ENCODE results near the gene CLEC11A.
"Not testable (repeated sequence)": the region's sequence is repeated elsewhere in the genome, so short reads cannot be mapped to it uniquely, and the experiment has no call there.

CLEC11A gene

DNA sequence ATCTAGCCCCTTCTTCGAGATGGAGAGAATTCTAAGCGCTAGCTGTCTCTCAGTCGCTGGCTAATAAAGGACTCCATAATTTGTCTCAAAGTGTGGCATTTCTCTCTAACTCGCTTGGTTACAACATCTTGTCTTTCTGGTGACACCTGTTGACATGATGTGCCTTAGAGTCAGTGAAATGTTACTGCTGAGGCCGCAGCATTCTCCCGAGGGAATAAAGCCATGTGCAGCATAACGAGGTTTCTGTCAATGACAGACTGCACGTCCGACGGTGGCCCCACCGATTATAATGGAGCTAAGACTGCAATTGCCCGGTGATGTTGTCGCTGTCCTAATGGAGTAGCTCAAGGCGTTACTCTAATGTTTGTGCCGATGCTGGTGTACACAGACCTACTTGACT, 26.8 kb downstream of the CLEC11A start:
- no peak for DNase-seq (ENCODE audit: low read depth, low spot score)
- H3K4me3 ChIP-seq: no peak overlapping the region
- TF ChIP-seq POLR2AphosphoS5 (IDR thresholded peaks at IDR 0.05; ENCODE audit: borderline replicate concordance, low read depth, low read length): no peak
- TF ChIP-seq EZH2 (IDR thresholded peaks at IDR 0.05): no peak
- TF ChIP-seq FOXP2 (optimal IDR thresholded peaks at IDR 0.05; ENCODE audit: control extremely low read depth, extremely low read length, insufficient read depth): no peak

DNA sequence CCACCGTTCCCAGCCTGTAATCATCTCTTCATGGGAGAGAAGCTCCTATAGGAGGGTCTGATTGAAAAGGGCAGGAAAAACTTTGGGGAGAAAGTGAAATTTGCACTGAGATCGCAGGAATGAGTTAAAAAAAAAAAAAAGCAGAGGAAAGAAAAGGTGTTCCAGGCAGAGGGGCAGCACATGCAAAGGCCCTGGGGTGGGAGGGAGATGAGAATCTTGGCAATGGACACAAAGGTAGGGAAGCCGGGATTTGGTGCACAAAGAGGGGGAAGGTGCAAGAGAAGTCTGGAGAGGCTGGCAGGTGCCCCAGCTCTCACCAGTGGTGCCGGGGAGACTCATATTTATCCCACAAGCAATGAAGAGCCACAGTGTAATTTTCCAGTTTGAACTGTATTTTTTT, 30.7 kb downstream of the CLEC11A start:
- no peak overlapping the region for H3K27ac ChIP-seq
- H3K9me3 ChIP-seq (ENCODE audit: low read depth, low read length): no peaks in the 10 kb centered on the region
- no peak overlapping the region for H3K4me3 ChIP-seq
- no peak overlapping the region for H3K9ac ChIP-seq (ENCODE audit: insufficient read length)
- H3K36me3 ChIP-seq (ENCODE audit: insufficient read depth, low read length): no peaks in the 10 kb centered on the region
- DNase-seq (ENCODE audit: low read depth, low spot score): no peak
- no peak for TF ChIP-seq POLR2AphosphoS5 (IDR thresholded peaks at IDR 0.05; ENCODE audit: borderline replicate concordance, low read depth, low read length)
- TF ChIP-seq EZH2 (IDR thresholded peaks at IDR 0.05): no peak
- no peak for TF ChIP-seq FOXP2 (optimal IDR thresholded peaks at IDR 0.05; ENCODE audit: control extremely low read depth, extremely low read length, insufficient read depth)

More for the DNA sequence above, 26.8 kb downstream of the CLEC11A start:
- Histone ChIP-seq H3K36me3 (ENCODE audit: insufficient read depth, low read length) (no peaks in the 10 kb centered on the region), H3K9ac (ENCODE audit: insufficient read length) (no peak overlapping the region), H3K27ac (no peak overlapping the region), H3K9me3 (ENCODE audit: low read depth, low read length) (no peaks in the 10 kb centered on the region)

DNA sequence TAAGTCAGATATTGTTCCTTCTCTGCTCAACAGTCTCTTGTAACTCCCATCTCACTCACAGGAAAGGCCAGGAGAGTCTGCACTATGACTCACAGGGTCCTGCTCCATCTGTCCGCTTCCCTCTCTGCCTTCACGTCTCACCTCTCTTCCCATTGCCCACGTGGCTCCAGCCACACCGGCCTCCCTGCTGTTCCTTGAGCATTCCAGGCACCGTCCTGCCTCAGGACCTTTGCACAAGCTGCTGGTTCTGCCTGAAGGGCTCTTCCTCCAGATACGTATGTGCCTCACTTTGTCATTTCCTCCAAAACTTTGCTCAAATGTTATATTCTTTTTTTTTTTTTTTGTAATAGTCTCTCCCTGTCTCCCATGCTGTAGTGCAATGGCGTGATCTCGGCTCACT, 33.1 kb downstream of the CLEC11A start:
- not testable (repeated sequence) for DNase-seq (ENCODE audit: low read depth, low spot score); H3K4me3 ChIP-seq

DNA sequence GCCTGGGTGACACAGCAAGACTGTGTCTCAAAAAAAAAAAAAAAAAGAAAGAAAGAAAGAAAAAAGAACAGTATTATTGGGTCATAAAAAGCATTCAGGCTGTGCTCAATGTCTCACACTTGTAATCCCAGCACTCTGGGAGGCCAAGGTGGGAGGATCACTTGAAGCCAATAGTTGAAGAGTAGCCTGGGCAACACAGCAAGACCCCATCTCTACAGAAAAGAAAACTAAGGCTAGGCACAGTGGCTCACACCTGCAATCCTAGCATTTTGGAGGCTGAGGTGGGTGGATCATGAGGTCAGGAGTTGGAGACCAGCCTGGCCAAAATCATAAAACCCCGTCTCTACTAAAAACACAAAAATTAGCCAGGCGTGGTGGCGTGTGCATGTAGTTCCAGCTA, 34.5 kb downstream of the CLEC11A start:
- not testable (repeated sequence) for H3K9me3 ChIP-seq (ENCODE audit: low read depth, low read length); H3K9ac ChIP-seq (ENCODE audit: insufficient read length); H3K36me3 ChIP-seq (ENCODE audit: insufficient read depth, low read length); H3K27ac ChIP-seq; H3K4me3 ChIP-seq; DNase-seq (ENCODE audit: low read depth, low spot score)

More for the DNA sequence above, 33.1 kb downstream of the CLEC11A start:
- H3K36me3 ChIP-seq (ENCODE audit: insufficient read depth, low read length); H3K9me3 ChIP-seq (ENCODE audit: low read depth, low read length); H3K27ac ChIP-seq; H3K9ac ChIP-seq (ENCODE audit: insufficient read length): not testable (repeated sequence)

DNA sequence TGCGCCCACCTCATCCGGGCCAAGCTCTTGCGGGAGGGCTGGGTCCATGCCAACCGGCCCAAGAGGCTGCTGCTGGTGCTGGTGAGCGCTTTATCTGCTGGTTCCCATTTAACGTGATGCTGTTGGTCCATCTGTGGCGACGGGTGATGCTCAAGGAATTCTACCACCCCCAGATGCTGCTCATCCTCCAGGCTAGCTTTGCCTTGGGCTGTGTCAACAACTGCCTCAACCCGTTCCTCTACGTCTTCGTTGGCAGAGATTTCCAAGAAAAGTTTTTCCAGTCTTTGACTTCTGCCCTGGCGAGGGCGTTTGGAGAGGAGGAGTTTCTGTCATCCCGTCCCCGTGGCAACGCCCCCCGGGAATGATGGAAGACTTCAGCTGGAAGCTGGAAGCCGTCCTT, 35.9 kb downstream of the CLEC11A start:
- H3K4me3 ChIP-seq; H3K9ac ChIP-seq (ENCODE audit: insufficient read length); H3K9me3 ChIP-seq (ENCODE audit: low read depth, low read length); DNase-seq (ENCODE audit: low read depth, low spot score); H3K27ac ChIP-seq; H3K36me3 ChIP-seq (ENCODE audit: insufficient read depth, low read length): not testable (repeated sequence)

DNA sequence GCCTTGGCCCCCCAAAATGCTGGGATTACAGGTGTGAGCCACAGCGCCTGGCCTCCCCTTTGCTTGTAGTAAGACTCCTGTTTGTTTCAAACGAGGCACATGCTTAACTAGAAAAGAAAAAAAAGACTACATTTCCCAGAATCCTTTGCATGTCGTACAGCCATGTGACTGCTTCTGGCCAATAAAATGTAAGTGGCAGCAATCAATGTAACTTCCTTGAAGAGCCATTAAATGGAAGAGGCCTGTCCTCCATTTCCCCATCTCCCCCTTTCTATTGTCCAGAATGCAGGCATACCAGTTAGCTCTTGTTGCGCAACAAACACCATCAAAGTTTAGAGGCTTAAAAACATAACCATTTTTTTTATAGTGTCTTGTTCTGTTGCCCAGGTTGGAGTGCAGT, 36.7 kb downstream of the CLEC11A start:
- Histone ChIP-seq H3K36me3 (ENCODE audit: insufficient read depth, low read length) (no peaks in the 10 kb centered on the region), H3K9me3 (ENCODE audit: low read depth, low read length) (no peaks in the 10 kb centered on the region), H3K4me3 (no peak overlapping the region), H3K9ac (ENCODE audit: insufficient read length) (no peak overlapping the region), H3K27ac (no peak overlapping the region)
- DNase-seq (ENCODE audit: low read depth, low spot score): no peak
- TF ChIP-seq FOXP2 (optimal IDR thresholded peaks at IDR 0.05; ENCODE audit: control extremely low read depth, extremely low read length, insufficient read depth) (no peak), POLR2AphosphoS5 (IDR thresholded peaks at IDR 0.05; ENCODE audit: borderline replicate concordance, low read depth, low read length) (no peak)

DNA sequence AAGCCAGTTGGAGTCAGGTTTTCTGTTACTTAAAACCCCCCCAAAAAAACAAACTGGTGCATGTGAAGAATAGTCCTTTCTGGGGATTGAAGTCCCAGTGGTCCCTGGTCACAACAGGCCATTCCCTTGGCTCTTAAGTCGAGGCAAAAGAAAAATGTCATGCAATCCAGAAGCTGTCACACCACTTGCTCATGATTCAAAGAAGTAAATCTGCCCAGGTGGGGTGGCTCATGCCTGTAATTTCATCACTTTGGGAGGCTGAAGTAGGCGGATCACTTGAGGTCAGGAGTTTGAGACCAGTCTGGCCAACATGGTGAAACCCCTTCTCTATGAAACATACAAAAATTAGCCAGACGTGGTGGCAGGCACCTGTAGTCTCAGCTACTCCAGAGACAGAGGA, 38.3 kb downstream of the CLEC11A start:
- H3K9me3 ChIP-seq (ENCODE audit: low read depth, low read length); H3K36me3 ChIP-seq (ENCODE audit: insufficient read depth, low read length); H3K9ac ChIP-seq (ENCODE audit: insufficient read length); H3K4me3 ChIP-seq; DNase-seq (ENCODE audit: low read depth, low spot score); H3K27ac ChIP-seq: not testable (repeated sequence)

DNA sequence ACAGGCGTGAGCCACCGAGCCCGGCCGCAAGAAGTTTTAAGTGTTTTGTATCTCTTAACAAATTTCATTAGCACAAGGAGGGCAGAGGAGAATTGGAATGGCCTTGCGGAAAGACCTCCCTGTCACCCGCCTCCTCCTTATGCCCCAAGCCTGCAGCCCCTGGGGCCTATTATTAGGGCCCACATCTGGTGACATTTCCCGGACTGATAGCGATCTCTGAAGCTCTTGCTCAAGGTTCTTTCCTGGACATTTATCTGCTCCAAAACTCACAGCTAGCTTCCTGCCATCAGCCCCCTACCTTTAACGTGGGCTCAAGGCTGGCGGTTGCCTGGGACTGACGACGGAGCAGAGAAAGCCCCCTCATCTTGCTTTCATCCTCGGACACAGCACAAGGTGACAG, 40.4 kb downstream of the CLEC11A start:
- H3K36me3 ChIP-seq (ENCODE audit: insufficient read depth, low read length); H3K9ac ChIP-seq (ENCODE audit: insufficient read length); H3K4me3 ChIP-seq; H3K27ac ChIP-seq; H3K9me3 ChIP-seq (ENCODE audit: low read depth, low read length); DNase-seq (ENCODE audit: low read depth, low spot score): not testable (repeated sequence)

DNA sequence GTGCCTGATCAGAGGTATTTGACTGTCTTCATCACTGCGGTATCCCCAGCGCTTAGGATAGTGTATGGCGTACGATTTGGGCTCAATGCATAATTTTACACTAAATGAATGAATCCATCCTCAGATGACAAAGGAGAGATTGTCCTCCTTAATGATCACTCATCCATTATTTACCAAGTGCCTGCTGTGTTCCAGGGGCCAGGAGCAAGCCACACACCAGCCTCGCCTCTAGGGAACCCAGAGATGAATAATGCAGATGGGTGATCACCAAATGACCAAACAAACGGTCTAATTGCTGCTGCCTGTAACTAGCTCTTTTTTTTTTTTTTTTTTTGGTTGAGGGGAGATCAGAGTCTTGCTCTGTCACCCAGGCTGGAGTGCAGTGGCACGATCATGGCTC, 41.2 kb downstream of the CLEC11A start:
- no peak overlapping the region for H3K4me3 ChIP-seq
- no peak overlapping the region for H3K9ac ChIP-seq (ENCODE audit: insufficient read length)
- no peaks in the 10 kb centered on the region for H3K9me3 ChIP-seq (ENCODE audit: low read depth, low read length)
- no peak for DNase-seq (ENCODE audit: low read depth, low spot score)
- TF ChIP-seq EZH2 (IDR thresholded peaks at IDR 0.05): no peak
- TF ChIP-seq POLR2AphosphoS5 (IDR thresholded peaks at IDR 0.05; ENCODE audit: borderline replicate concordance, low read depth, low read length): no peak
- no peak for TF ChIP-seq FOXP2 (optimal IDR thresholded peaks at IDR 0.05; ENCODE audit: control extremely low read depth, extremely low read length, insufficient read depth)
- no peak overlapping the region for H3K27ac ChIP-seq
- no peaks in the 10 kb centered on the region for H3K36me3 ChIP-seq (ENCODE audit: insufficient read depth, low read length)

DNA sequence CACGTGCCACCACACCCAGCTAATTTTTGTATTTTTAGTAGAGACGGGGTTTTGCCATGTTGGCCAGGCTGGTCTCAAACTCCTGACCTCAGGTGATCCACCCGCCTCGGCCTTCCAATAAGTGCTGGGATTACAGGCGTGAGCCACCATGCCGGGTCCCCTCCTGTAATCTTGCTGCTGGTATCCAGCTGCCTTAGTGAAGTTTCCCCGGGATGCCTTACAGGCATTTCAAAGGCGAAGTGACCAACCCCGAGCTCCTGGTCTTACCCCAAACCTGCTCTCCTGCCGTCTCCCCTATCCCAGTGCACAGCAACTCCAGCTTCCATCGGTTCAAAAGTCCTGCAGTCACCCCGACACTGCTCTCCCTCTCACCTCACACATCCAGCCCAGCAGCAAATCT, 43.6 kb downstream of the CLEC11A start:
- H3K27ac ChIP-seq; DNase-seq (ENCODE audit: low read depth, low spot score); H3K9me3 ChIP-seq (ENCODE audit: low read depth, low read length); H3K36me3 ChIP-seq (ENCODE audit: insufficient read depth, low read length); H3K4me3 ChIP-seq; H3K9ac ChIP-seq (ENCODE audit: insufficient read length): not testable (repeated sequence)

DNA sequence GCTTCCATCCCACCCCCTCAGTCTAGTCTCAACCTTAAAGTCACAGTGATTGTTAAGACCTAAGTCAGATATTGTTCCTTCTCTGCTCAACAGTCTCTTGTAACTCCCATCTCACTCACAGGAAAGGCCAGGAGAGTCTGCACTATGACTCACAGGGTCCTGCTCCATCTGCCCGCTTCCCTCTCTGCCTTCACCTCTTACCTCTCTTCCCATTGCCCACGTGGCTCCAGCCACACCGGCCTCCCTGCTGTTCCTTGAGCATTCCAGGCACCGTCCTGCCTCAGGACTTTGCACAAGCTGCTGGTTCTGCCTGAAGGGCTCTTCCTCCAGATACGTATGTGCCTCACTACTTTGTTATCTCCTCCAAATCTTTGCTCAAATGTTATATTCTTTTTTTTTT, 44.1 kb downstream of the CLEC11A start:
- H3K27ac ChIP-seq; H3K4me3 ChIP-seq; DNase-seq (ENCODE audit: low read depth, low spot score); H3K36me3 ChIP-seq (ENCODE audit: insufficient read depth, low read length); H3K9ac ChIP-seq (ENCODE audit: insufficient read length); H3K9me3 ChIP-seq (ENCODE audit: low read depth, low read length): not testable (repeated sequence)

Data from SK-N-MC (cell line).